ENCODE results near the gene CACNB2.

- TF ChIP-seq CTCF (IDR thresholded peaks at IDR 0.05) (no peak), POLR2A (IDR thresholded peaks at IDR 0.05) (no peak), POLR2AphosphoS5 (IDR thresholded peaks at IDR 0.05) (no peak)
These were observed 22.9 kb upstream of the CACNB2 start for GRCh38 chr10:18117276-18117675.

Data from prostate gland (tissue), 2 donors.